ENCODE measurements around the gene LDLRAD4.

DNA sequence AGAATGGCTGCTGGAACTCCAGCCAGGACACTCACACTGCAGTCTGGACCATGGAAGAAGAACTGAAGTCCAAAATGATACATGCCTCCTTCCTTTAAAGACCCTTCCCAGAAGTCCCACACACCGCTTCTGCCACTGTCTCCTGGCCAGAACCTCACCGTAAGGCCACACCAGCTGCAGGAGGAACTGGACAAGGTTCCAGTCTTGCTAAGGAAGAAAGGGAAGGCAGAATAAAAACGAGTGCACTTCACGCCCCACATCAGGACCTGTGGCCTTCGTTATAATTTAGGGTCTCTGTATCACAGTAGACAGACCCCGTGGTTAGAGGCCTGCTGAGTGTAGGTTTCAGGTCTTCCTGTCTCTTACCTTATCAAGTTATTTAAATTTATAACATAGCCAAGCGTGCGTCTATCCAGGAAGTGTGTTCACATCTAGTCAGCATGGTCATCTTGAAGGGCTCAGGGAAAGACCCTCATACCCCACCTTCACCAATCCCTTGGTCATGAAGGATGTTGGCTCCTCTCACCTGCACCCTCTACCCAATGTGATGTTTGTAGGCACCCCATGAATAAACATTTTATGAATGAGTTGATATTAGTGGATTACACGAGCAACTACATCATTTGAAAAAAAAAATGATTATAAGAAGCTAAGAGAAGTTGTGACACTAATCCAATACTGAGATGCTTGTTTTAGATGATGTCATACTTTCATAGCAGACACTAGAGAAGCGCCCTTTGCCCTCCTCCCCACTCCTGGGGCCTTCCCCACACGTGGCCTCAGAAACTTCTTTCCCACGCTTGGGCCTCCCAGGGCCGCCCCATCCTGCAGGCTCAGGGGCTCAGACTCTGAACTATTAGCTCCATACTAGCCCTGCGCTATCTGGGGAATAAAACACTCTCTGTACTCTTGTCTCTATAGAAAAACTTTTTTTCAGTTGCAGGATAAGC, 350.2 kb downstream of the LDLRAD4 start:
- no peak for TF ChIP-seq GATA3 (IDR thresholded peaks at IDR 0.05; ENCODE audit: low read depth, low read length)
- no peak for TF ChIP-seq GATA2 (IDR thresholded peaks at IDR 0.05; ENCODE audit: low read depth, low read length)
